Measurements from ENCODE around the gene ZNF107. TPM values are rescaled to one million over a fixed set of nuclear protein-coding genes. Genes with fewer than 3 reads are reported as not detected.

ZNF107 gene
- total RNA-seq, 1 experiment from 2014 or later, result 24.7 TPM

DNA sequence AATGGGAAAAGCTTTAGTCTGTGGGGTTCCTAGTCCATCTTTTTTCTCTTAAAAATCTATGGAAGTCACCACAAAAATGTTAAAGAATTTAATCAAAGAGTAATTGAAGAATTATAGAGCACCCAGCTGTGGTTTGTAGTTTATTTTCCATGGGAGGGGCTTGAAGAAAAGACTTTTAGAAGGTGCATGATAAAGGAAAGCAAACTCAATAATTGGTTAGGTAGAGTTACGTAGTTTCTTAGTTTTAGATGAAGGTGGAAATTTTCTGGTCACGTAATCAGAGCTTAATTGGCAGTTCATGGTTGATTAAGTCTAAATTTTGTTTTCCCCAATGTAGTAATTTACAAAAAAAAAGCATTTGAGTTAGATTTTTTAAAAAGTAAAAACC, 724 bp downstream of the ZNF107 start:
- Histone ChIP-seq H3K14ac (ENCODE audit: insufficient read depth, low read length) (peak overlapping the region; percentile 96; the same call in 1 of the 2 replicates), H2AFZ (ENCODE audit: low read length) (no peak overlapping the region)
- WGBS (ENCODE audit: extremely low coverage, insufficient read length, low lambda C conversion rate), result no CpG with 5 or more reads among the region's 2 CpGs

More for the DNA sequence above, 724 bp downstream of the ZNF107 start:
- no peaks in the 10 kb centered on the region for H3K27me3 ChIP-seq (ENCODE audit: insufficient read depth, low read length)
- no peak for DNase-seq
- Mint-ChIP-seq H3K27me3 (ENCODE audit: low read depth) (no peaks in the 10 kb centered on the region), H3K27ac (peak overlapping the region in 2 of 3 experiments; percentile 95 to 97; a peak in 4 of 7 replicates), H3K4me3 (peak overlapping the region; percentile 95 to 96), H3K9me3 (peaks cover 14 to 43% of the 10 kb centered on the region in 2 experiments; a peak in 4 of 5 replicates), H3K36me3 (ENCODE audit: insufficient read depth in 1 of 3, low read depth in 3 of 3) (peaks cover 18 to 42% (median 18%) of the 10 kb centered on the region in 3 experiments), H3K4me1 (peaks cover 13 to 27% of the 10 kb centered on the region in 2 experiments)
- H3K4ac ChIP-seq (ENCODE audit: low read depth, low read length), result no peak overlapping the region
- H2AK5ac ChIP-seq (ENCODE audit: insufficient read length, low read length), result no peak overlapping the region
- peak overlapping the region; percentile 68 for H3K4me2 ChIP-seq (ENCODE audit: insufficient read depth, insufficient read length, low read length)
- no peak overlapping the region for H4K5ac ChIP-seq (ENCODE audit: insufficient read length, low read depth, low read length)
- no peak overlapping the region for H3T11ph ChIP-seq (ENCODE audit: low read length)
- H2BK15ac ChIP-seq (ENCODE audit: low read depth, low read length), result no peak overlapping the region
- no peak overlapping the region for H2BK20ac ChIP-seq (ENCODE audit: low read depth, low read length, poor library complexity, severe bottlenecking)
- H4K20me1 ChIP-seq (ENCODE audit: control insufficient read depth, insufficient read depth, insufficient read length), result no peaks in the 10 kb centered on the region
- H2BK5ac ChIP-seq (ENCODE audit: insufficient read length, low read length), result no peak overlapping the region
- no peak overlapping the region for H3K18ac ChIP-seq (ENCODE audit: insufficient read length, low read depth, low read length)
- no peaks in the 10 kb centered on the region for H3K79me1 ChIP-seq (ENCODE audit: insufficient read depth, low read depth, low read length, poor library complexity, severe bottlenecking)
- H3K27ac ChIP-seq (ENCODE audit: insufficient read length, low read depth, low read length), result no peak overlapping the region
- H4K8ac ChIP-seq (replicated peaks; ENCODE audit: insufficient read length, low read depth, low read length), result no peak overlapping the region
- no peak overlapping the region for H3K56ac ChIP-seq (ENCODE audit: insufficient read length, low read depth, low read length)
- H3K23me2 ChIP-seq (ENCODE audit: insufficient read length, low read depth, low read length, poor library complexity, severe bottlenecking), result no peaks in the 10 kb centered on the region
- H4K91ac ChIP-seq (ENCODE audit: insufficient read length, low read depth, low read length), result no peak overlapping the region
- H2BK12ac ChIP-seq (ENCODE audit: insufficient read length, low read depth, low read length), result no peak overlapping the region
- no peak overlapping the region for H2BK120ac ChIP-seq (ENCODE audit: low read depth, low read length, poor library complexity, severe bottlenecking)
- H3K79me2 ChIP-seq (ENCODE audit: insufficient read depth, low read length), result peaks cover 16% of the 10 kb centered on the region; the same call in 1 of the 2 replicates
- no peaks in the 10 kb centered on the region for H3K9me3 ChIP-seq (ENCODE audit: control insufficient read depth, low read depth, low read length)
- TF ChIP-seq, protein P1, sequence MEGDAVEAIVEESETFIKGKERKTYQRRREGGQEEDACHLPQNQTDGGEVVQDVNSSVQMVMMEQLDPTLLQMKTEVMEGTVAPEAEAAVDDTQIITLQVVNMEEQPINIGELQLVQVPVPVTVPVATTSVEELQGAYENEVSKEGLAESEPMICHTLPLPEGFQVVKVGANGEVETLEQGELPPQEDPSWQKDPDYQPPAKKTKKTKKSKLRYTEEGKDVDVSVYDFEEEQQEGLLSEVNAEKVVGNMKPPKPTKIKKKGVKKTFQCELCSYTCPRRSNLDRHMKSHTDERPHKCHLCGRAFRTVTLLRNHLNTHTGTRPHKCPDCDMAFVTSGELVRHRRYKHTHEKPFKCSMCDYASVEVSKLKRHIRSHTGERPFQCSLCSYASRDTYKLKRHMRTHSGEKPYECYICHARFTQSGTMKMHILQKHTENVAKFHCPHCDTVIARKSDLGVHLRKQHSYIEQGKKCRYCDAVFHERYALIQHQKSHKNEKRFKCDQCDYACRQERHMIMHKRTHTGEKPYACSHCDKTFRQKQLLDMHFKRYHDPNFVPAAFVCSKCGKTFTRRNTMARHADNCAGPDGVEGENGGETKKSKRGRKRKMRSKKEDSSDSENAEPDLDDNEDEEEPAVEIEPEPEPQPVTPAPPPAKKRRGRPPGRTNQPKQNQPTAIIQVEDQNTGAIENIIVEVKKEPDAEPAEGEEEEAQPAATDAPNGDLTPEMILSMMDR (conservative IDR thresholded peaks at IDR 0.05), result no peak
- H3K4me1 ChIP-seq (ENCODE audit: insufficient read depth, low read length), result no peaks in the 10 kb centered on the region; the same call in 1 of the 2 replicates
- H3K9ac ChIP-seq (ENCODE audit: extremely low read depth, insufficient read length, low read length), result peak overlapping the region; percentile 95
- no peak overlapping the region for H3K23ac ChIP-seq (ENCODE audit: insufficient read length, low read depth, low read length)

Data from H9 (cell line).